OCI-LY3 (cell line): Measurements from ENCODE around the gene AFTPH.

Experiments
- EZH2phosphoT487 ChIP-seq: fragments of 200-600 bp; shearing (Covaris generic); IDR thresholded peaks from 2 replicates; pipeline ENCODE4 v1.6.1; 2018; ENCODE audit warnings: antibody characterized with exemption, mixed run types, low read depth
- TF ChIP-seq, protein P1 (sequence below): fragments of 200-600, 300-600 bp; sonication (generic); IDR thresholded peaks from 2 replicates; pipeline ENCODE4 v1.5.1; 2014; ENCODE audit warnings: antibody characterized with exemption, low read length, low read depth

DNA sequence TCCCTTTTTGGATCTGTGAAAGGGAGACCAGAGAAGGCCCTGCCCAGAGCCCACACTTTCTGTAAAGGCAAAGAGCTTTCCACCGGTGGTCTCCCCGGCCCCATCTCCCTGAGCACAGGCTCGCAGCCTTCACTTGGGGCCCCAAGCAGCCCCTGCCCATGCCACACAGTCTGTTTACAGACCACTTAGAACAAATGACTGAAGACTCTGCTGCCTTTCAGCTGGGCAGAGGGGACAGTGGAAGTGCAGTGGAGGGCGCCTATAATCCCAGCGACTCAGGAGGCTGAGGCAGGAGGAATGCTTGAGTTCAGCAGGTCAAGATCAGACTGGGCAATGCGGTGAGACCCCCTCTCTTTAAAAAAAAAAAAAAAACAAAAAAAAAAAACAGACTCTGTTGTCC lies 100.7 kb downstream of the AFTPH start:
- no peak for TF ChIP-seq EZH2phosphoT487
- TF ChIP-seq, protein P1, sequence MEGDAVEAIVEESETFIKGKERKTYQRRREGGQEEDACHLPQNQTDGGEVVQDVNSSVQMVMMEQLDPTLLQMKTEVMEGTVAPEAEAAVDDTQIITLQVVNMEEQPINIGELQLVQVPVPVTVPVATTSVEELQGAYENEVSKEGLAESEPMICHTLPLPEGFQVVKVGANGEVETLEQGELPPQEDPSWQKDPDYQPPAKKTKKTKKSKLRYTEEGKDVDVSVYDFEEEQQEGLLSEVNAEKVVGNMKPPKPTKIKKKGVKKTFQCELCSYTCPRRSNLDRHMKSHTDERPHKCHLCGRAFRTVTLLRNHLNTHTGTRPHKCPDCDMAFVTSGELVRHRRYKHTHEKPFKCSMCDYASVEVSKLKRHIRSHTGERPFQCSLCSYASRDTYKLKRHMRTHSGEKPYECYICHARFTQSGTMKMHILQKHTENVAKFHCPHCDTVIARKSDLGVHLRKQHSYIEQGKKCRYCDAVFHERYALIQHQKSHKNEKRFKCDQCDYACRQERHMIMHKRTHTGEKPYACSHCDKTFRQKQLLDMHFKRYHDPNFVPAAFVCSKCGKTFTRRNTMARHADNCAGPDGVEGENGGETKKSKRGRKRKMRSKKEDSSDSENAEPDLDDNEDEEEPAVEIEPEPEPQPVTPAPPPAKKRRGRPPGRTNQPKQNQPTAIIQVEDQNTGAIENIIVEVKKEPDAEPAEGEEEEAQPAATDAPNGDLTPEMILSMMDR, result no peak
